DND-41 (cell line): ENCODE results near the gene NEUROD2.

Experiments used
- ATAC-seq: fragments of 200-7000 bp; cut with Tn5 transposase; 3 replicates; pipeline ENCODE4 v1.9.1; 2021; ENCODE audit warnings: low read depth; ENCODE audit not compliant: insufficient read depth
- DNase-seq: peaks from one replicate; pipeline ENCODE4 v3.0.0-alpha.2; 2020
- H2AFZ ChIP-seq: 2 replicates; pipeline ENCODE4 v1.6.0; 2012; ENCODE audit warnings: low read depth, low read length
- H3K27ac ChIP-seq: 2 replicates; pipeline ENCODE4 v1.5.1; 2012; ENCODE audit warnings: low read length, inconsistent platforms
- H3K27me3 ChIP-seq: fragments of 200-600 bp; sonication (generic); 2 replicates; pipeline ENCODE4 v1.6.0; 2012; ENCODE audit warnings: low read length, mild to moderate bottlenecking, inconsistent platforms; ENCODE audit not compliant: insufficient read depth, poor library complexity
- H3K36me3 ChIP-seq: 2 replicates; pipeline ENCODE4 v1.5.1; 2012; ENCODE audit warnings: low read length, inconsistent platforms; ENCODE audit not compliant: insufficient read depth
- H3K4me1 ChIP-seq: 2 replicates; pipeline ENCODE4 v1.5.1; 2012; ENCODE audit warnings: mild to moderate bottlenecking, low read length; ENCODE audit not compliant: insufficient read depth
- H3K4me2 ChIP-seq: 2 replicates; pipeline ENCODE4 v1.6.0; 2012; ENCODE audit warnings: mild to moderate bottlenecking, moderate library complexity, low read length, inconsistent platforms; ENCODE audit not compliant: insufficient read depth
- H3K4me3 ChIP-seq, 2 experiments: fragments of 200-600 bp in 1 of 2; shearing (Covaris generic) in 1 of 2; 2 replicates each; pipeline ENCODE4 v1.5.1; 2012 to 2016; ENCODE audit warnings: inconsistent platforms in 2 of 2, low read length in 2 of 2, mild to moderate bottlenecking in 2 of 2, low read depth in 1 of 2, moderate library complexity in 1 of 2
- H3K79me2 ChIP-seq: 2 replicates; pipeline ENCODE4 v1.6.0; 2012; ENCODE audit warnings: low read length, inconsistent platforms; ENCODE audit not compliant: insufficient read depth
- H3K9ac ChIP-seq: 2 replicates; pipeline ENCODE4 v1.6.0; 2012; ENCODE audit warnings: low read depth, mild to moderate bottlenecking, inconsistent platforms, low read length, moderate library complexity
- H3K9me3 ChIP-seq: 2 replicates; pipeline ENCODE4 v1.5.1; 2012; ENCODE audit warnings: low read length, moderate library complexity, mild to moderate bottlenecking, inconsistent platforms; ENCODE audit not compliant: insufficient read depth, severe bottlenecking
- H4K20me1 ChIP-seq: 2 replicates; pipeline ENCODE4 v1.6.0; 2012; ENCODE audit warnings: low read length; ENCODE audit not compliant: insufficient read depth
- CTCF ChIP-seq: IDR thresholded peaks from 2 replicates; pipeline ENCODE4 v1.5.1; 2012; ENCODE audit warnings: borderline replicate concordance, low read length, moderate library complexity, mild to moderate bottlenecking; ENCODE audit not compliant: poor library complexity, severe bottlenecking; ENCODE audit errors: extremely low read depth
- EZH2 ChIP-seq: IDR thresholded peaks from 3 replicates; pipeline ENCODE4 v1.6.1; 2012; ENCODE audit warnings: borderline replicate concordance, low read depth, mild to moderate bottlenecking, moderate library complexity, low read length, inconsistent platforms; ENCODE audit not compliant: severe bottlenecking

The NEUROD2 gene

GRCh38 chr17:39564211-39564848 lies 43.4 kb downstream of the NEUROD2 start:
- H3K79me2 ChIP-seq, result no peaks in the 10 kb centered on the region
- no peak overlapping the region for H3K4me3 ChIP-seq
- H3K27ac ChIP-seq, result no peak overlapping the region
- H3K9ac ChIP-seq, result no peak overlapping the region
- H4K20me1 ChIP-seq, result no peaks in the 10 kb centered on the region
- no peak overlapping the region for H2AFZ ChIP-seq
- H3K9me3 ChIP-seq, result no peaks in the 10 kb centered on the region
- H3K4me1 ChIP-seq, result no peaks in the 10 kb centered on the region
- H3K4me2 ChIP-seq, result no peak overlapping the region
- DNase-seq, result no peak
- H3K27me3 ChIP-seq, result no peaks in the 10 kb centered on the region
- peaks cover 20% of the 10 kb centered on the region; the same call in 1 of the 2 replicates for H3K36me3 ChIP-seq
- TF ChIP-seq EZH2, result no peak
- no peak for TF ChIP-seq CTCF
- ATAC-seq, result no peak

- Histone ChIP-seq H3K4me2 (no peak overlapping the region), H3K36me3 (peaks cover 15% of the 10 kb centered on the region; the same call in 1 of the 2 replicates), H3K27me3 (no peaks in the 10 kb centered on the region), H3K9me3 (no peaks in the 10 kb centered on the region), H3K9ac (no peak overlapping the region), H4K20me1 (no peaks in the 10 kb centered on the region), H3K4me3 (no peak overlapping the region), H3K4me1 (no peaks in the 10 kb centered on the region), H3K27ac (no peak overlapping the region), H2AFZ (no peak overlapping the region), H3K79me2 (no peaks in the 10 kb centered on the region)
- ATAC-seq (no peak), DNase-seq (no peak)
- TF ChIP-seq CTCF (no peak), EZH2 (no peak)
Measured at GRCh38 chr17:39563476-39563875, 44.2 kb downstream of the NEUROD2 start.

- no peak overlapping the region for H2AFZ ChIP-seq
Measured at GRCh38 chr17:39562976-39563375, 44.7 kb downstream of the NEUROD2 start.

More at GRCh38 chr17:39562976-39563375, 44.7 kb downstream of the NEUROD2 start:
- H3K9me3 ChIP-seq, result no peaks in the 10 kb centered on the region
- ATAC-seq (no peak), DNase-seq (no peak)
- no peak overlapping the region for H3K27ac ChIP-seq
- no peaks in the 10 kb centered on the region for H3K79me2 ChIP-seq
- no peak overlapping the region for H3K9ac ChIP-seq
- no peaks in the 10 kb centered on the region for H4K20me1 ChIP-seq
- no peak overlapping the region for H3K4me2 ChIP-seq
- TF ChIP-seq EZH2 (no peak), CTCF (no peak)
- H3K4me3 ChIP-seq, result no peak overlapping the region
- no peaks in the 10 kb centered on the region for H3K27me3 ChIP-seq
- H3K4me1 ChIP-seq, result no peaks in the 10 kb centered on the region
- peaks cover 10% of the 10 kb centered on the region; the same call in 1 of the 2 replicates for H3K36me3 ChIP-seq
